GM11168 (cell line): ENCODE measurements around the gene ZCCHC14.
"Not testable (repeated sequence)": the region's sequence is repeated elsewhere in the genome, so short reads cannot be mapped to it uniquely, and the experiment has no call there.

Experiments used
- in situ Hi-C: fragments of 300-500 bp; cut with MboI; formaldehyde crosslinking; loops from one replicate; pipeline ENCODE4 v1.12.0; 2022; ENCODE audit warnings: low sequenced_read_pairs; ENCODE audit not compliant: unreplicated experiment

Gene ZCCHC14

GRCh38 chr16:87484487-87485331 lies 8.1 kb downstream of the ZCCHC14 start:
- in situ Hi-C loops: no loop called here

- in situ Hi-C loops: no loop called here
Observed at GRCh38 chr16:87483481-87483880, 9.3 kb downstream of the ZCCHC14 start.

- in situ Hi-C loops: not testable (repeated sequence)
Observed at GRCh38 chr16:87482670-87483069, 10.2 kb downstream of the ZCCHC14 start.

GRCh38 chr16:87482266-87482665 lies 10.6 kb downstream of the ZCCHC14 start:
- in situ Hi-C loops: no loop called here

GRCh38 chr16:87481711-87482110 lies 11.1 kb downstream of the ZCCHC14 start:
- in situ Hi-C loops: not testable (repeated sequence)

GRCh38 chr16:87477209-87477981 lies 15.4 kb downstream of the ZCCHC14 start:
- in situ Hi-C loops: not testable (repeated sequence)

- in situ Hi-C loops: no loop called here
Observed at GRCh38 chr16:87474566-87474996, 18.2 kb downstream of the ZCCHC14 start.

GRCh38 chr16:87474017-87474416 lies 18.8 kb downstream of the ZCCHC14 start:
- in situ Hi-C loops: no loop called here

- in situ Hi-C loops: no loop called here
Observed at GRCh38 chr16:87472935-87473334, 19.9 kb downstream of the ZCCHC14 start.

GRCh38 chr16:87472142-87472778 lies 20.6 kb downstream of the ZCCHC14 start:
- in situ Hi-C loops: no loop called here

GRCh38 chr16:87471278-87472141 lies 21.3 kb downstream of the ZCCHC14 start:
- in situ Hi-C loops: no loop called here

- in situ Hi-C loops: no loop called here
Observed at GRCh38 chr16:87470332-87470731, 22.5 kb downstream of the ZCCHC14 start.

GRCh38 chr16:87469169-87469568 lies 23.7 kb downstream of the ZCCHC14 start:
- in situ Hi-C loops: no loop called here

- in situ Hi-C loops: no loop called here
Observed at GRCh38 chr16:87468550-87468949, 24.3 kb downstream of the ZCCHC14 start.

GRCh38 chr16:87466975-87467501 lies 25.8 kb downstream of the ZCCHC14 start:
- in situ Hi-C loops: no loop called here

GRCh38 chr16:87465879-87466278 lies 26.9 kb downstream of the ZCCHC14 start:
- in situ Hi-C loops: no loop called here

GRCh38 chr16:87465306-87465705 lies 27.5 kb downstream of the ZCCHC14 start:
- in situ Hi-C loops: no loop called here

- in situ Hi-C loops: no loop called here
Observed at GRCh38 chr16:87464691-87465300, 28.0 kb downstream of the ZCCHC14 start.
